HL-60 (cell line): ENCODE measurements around the gene MS4A6A.
A peak's percentile ranks its signal among the peaks of the same experiment; 100 is the strongest.

Experiments used
- DNase-seq, 2 experiments: peaks; one replicate each; pipeline ENCODE4 v3.0.0-alpha.2; 2010 to 2020; ENCODE audit warnings: low read depth in 1 of 2, low spot score in 1 of 2
- H3K27ac ChIP-seq: fragments of 250-450 bp; sonication (Bioruptor Pico); replicated peaks from 2 replicates; pipeline ENCODE4 v1.5.1; 2020; ENCODE audit warnings: mild to moderate bottlenecking, moderate library complexity
- H3K27me3 ChIP-seq: fragments of 250-450 bp; sonication (Bioruptor Pico); 2 replicates; pipeline ENCODE4 v1.5.1; 2021; ENCODE audit warnings: mild to moderate bottlenecking, moderate library complexity; ENCODE audit not compliant: insufficient read depth, poor library complexity, severe bottlenecking
- H3K4me3 ChIP-seq: replicated peaks from 2 replicates; pipeline ENCODE4 v1.5.1; 2011; ENCODE audit warnings: mild to moderate bottlenecking, control low read depth, low read length; ENCODE audit not compliant: insufficient read depth
- CTCF ChIP-seq: IDR thresholded peaks from one replicate; pipeline ENCODE4 v1.5.1; 2011; ENCODE audit warnings: low read length, control low read depth, inconsistent platforms; ENCODE audit not compliant: insufficient read depth
- GABPA ChIP-seq: IDR thresholded peaks from 2 replicates; pipeline ENCODE4 v1.6.1; 2012; ENCODE audit warnings: low read depth
- POLR2AphosphoS5 ChIP-seq: IDR thresholded peaks from 2 replicates; pipeline ENCODE4 v1.6.1; 2012; ENCODE audit warnings: low read depth
- REST ChIP-seq: IDR thresholded peaks from 2 replicates; pipeline ENCODE4 v1.6.1; 2012; ENCODE audit warnings: low read depth; ENCODE audit not compliant: insufficient replicate concordance
- SPI1 ChIP-seq: IDR thresholded peaks from 2 replicates; pipeline ENCODE4 v1.6.1; 2012; ENCODE audit warnings: low read depth, mild to moderate bottlenecking, borderline replicate concordance
- long read RNA-seq: library from polyadenylated mRNA; unstranded; transcript quantifications from one replicate; pipeline ENCODE4 v2.0.0, GENCODE V29; 2020

MS4A6A gene
- long read RNA-seq, result 0 reads

- peak within 1 kb of the TSS; percentile 40 for H3K4me3 ChIP-seq
- H3K27ac ChIP-seq, result peak within 1 kb of the TSS; percentile 49
- H3K27me3 ChIP-seq, result no peaks in the 10 kb centered on the region
- DNase-seq, result peak; percentile 7 to 75
- TF ChIP-seq CTCF (no peak), REST (no peak), SPI1 (peak; percentile 86), POLR2AphosphoS5 (no peak)
These were observed at the start of gene MS4A6A for GRCh38 chr11:60182541-60183330. MS4A6A (minus strand) TSS chr11:60183083; CDS start chr11:60181727, 1,356 bp downstream.

- no peak overlapping the region for H3K27ac ChIP-seq
- H3K27me3 ChIP-seq, result no peaks in the 10 kb centered on the region
- DNase-seq, result no peak
- no peak for TF ChIP-seq GABPA
- TF ChIP-seq SPI1, result peak; percentile 33; the same call in 1 of the 2 replicates
- no peak for TF ChIP-seq REST
- H3K4me3 ChIP-seq, result no peak overlapping the region
These were observed 47.8 kb upstream of the MS4A6A start for GRCh38 chr11:60230681-60231080.

GRCh38 chr11:60222141-60222540, 39.3 kb upstream of the MS4A6A start:
- TF ChIP-seq REST, result no peak
- no peak for TF ChIP-seq GABPA
- TF ChIP-seq POLR2AphosphoS5, result no peak
- no peak for TF ChIP-seq SPI1
- no peak for TF ChIP-seq CTCF
- DNase-seq, result no peak
- Histone ChIP-seq H3K4me3 (no peak overlapping the region), H3K27me3 (no peaks in the 10 kb centered on the region), H3K27ac (no peak overlapping the region)
